ENCODE results near the gene RIC1. TPM values are rescaled to one million over a fixed set of nuclear protein-coding genes. Genes with fewer than 3 reads are reported as not detected.
"Not testable (repeated sequence)": the region's sequence is repeated elsewhere in the genome, so short reads cannot be mapped to it uniquely, and the experiment has no call there.

RIC1 gene
- total RNA-seq, 2 donors from 2014 or later, result 12.8 to 17.9 TPM

- H3K36me3 ChIP-seq, result no peaks in the 10 kb centered on the region
- no peak overlapping the region for H3K9ac ChIP-seq (ENCODE audit: low read depth in 2 of 2, low read length in 2 of 2)
- intact Hi-C loops (cut with DNase I), result no loop called here
- H3K27me3 ChIP-seq, result no peaks in the 10 kb centered on the region
- DNase-seq, result no peak
- no peaks in the 10 kb centered on the region for H3K9me3 ChIP-seq
- no peak overlapping the region for H3K27ac ChIP-seq
- no peaks in the 10 kb centered on the region for H3K4me1 ChIP-seq
- no peak overlapping the region for H3K4me3 ChIP-seq
- TF ChIP-seq CTCF (IDR thresholded peaks at IDR 0.05), result no peak
These were observed 162.0 kb downstream of the RIC1 start for GRCh38 chr9:5790923-5791322.

- H3K4me1 ChIP-seq, result no peaks in the 10 kb centered on the region
- H3K4me3 ChIP-seq, result no peak overlapping the region
- no peak overlapping the region for H3K9ac ChIP-seq (ENCODE audit: low read depth in 2 of 2, low read length in 2 of 2)
- TF ChIP-seq CTCF (IDR thresholded peaks at IDR 0.05), result no peak
- H3K36me3 ChIP-seq, result no peaks in the 10 kb centered on the region
- H3K27ac ChIP-seq, result no peak overlapping the region
- DNase-seq, result no peak
- H3K27me3 ChIP-seq, result no peaks in the 10 kb centered on the region
- no peaks in the 10 kb centered on the region for H3K9me3 ChIP-seq
- intact Hi-C loops (cut with DNase I), result no loop called here
These were observed 163.0 kb downstream of the RIC1 start for GRCh38 chr9:5791870-5792269.

- no peaks in the 10 kb centered on the region for H3K9me3 ChIP-seq
- H3K9ac ChIP-seq (ENCODE audit: low read depth in 2 of 2, low read length in 2 of 2), result no peak overlapping the region
- no peak overlapping the region for H3K27ac ChIP-seq
- no peaks in the 10 kb centered on the region for H3K27me3 ChIP-seq
- DNase-seq, result no peak
- intact Hi-C loops (cut with DNase I), result no loop called here
- H3K4me1 ChIP-seq, result no peaks in the 10 kb centered on the region
- TF ChIP-seq CTCF (IDR thresholded peaks at IDR 0.05), result no peak
- H3K36me3 ChIP-seq, result no peaks in the 10 kb centered on the region
- H3K4me3 ChIP-seq, result no peak overlapping the region
These were observed 164.9 kb downstream of the RIC1 start for GRCh38 chr9:5793812-5794211.

- no peak for DNase-seq
- Histone ChIP-seq H3K27me3 (no peaks in the 10 kb centered on the region), H3K36me3 (no peaks in the 10 kb centered on the region), H3K4me3 (no peak overlapping the region), H3K27ac (no peak overlapping the region), H3K9me3 (no peaks in the 10 kb centered on the region), H3K4me1 (peaks cover 5% of the 10 kb centered on the region), H3K9ac (ENCODE audit: low read depth in 2 of 2, low read length in 2 of 2) (no peak overlapping the region)
- intact Hi-C loops (cut with DNase I), result no loop called here
- no peak for TF ChIP-seq CTCF (IDR thresholded peaks at IDR 0.05)
These were observed 167.4 kb downstream of the RIC1 start for GRCh38 chr9:5796298-5796697.

GRCh38 chr9:5798581-5798980, 169.7 kb downstream of the RIC1 start:
- Histone ChIP-seq H3K27ac (no peak overlapping the region), H3K27me3 (no peaks in the 10 kb centered on the region), H3K9ac (ENCODE audit: low read depth in 2 of 2, low read length in 2 of 2) (no peak overlapping the region), H3K4me1 (peaks cover 9% of the 10 kb centered on the region), H3K9me3 (no peaks in the 10 kb centered on the region), H3K4me3 (no peak overlapping the region), H3K36me3 (no peaks in the 10 kb centered on the region)
- intact Hi-C loops (cut with DNase I), result no loop called here
- no peak for DNase-seq
- TF ChIP-seq CTCF (IDR thresholded peaks at IDR 0.05), result no peak

- Histone ChIP-seq H3K27me3 (no peaks in the 10 kb centered on the region), H3K36me3 (no peaks in the 10 kb centered on the region), H3K27ac (no peak overlapping the region), H3K4me3 (no peak overlapping the region), H3K9ac (ENCODE audit: low read depth in 2 of 2, low read length in 2 of 2) (no peak overlapping the region), H3K9me3 (no peaks in the 10 kb centered on the region), H3K4me1 (peaks cover 9% of the 10 kb centered on the region)
- peak; percentile 52 for TF ChIP-seq CTCF (IDR thresholded peaks at IDR 0.05)
- DNase-seq, result no peak
- intact Hi-C loops (cut with DNase I), result no loop called here
These were observed 170.4 kb downstream of the RIC1 start for GRCh38 chr9:5799314-5799713.

- H3K9ac ChIP-seq (ENCODE audit: low read depth in 2 of 2, low read length in 2 of 2); intact Hi-C loops (cut with DNase I); H3K4me3 ChIP-seq; H3K27ac ChIP-seq; H3K27me3 ChIP-seq; H3K4me1 ChIP-seq; H3K36me3 ChIP-seq; H3K9me3 ChIP-seq; DNase-seq: not testable (repeated sequence)
These were observed 171.5 kb downstream of the RIC1 start for GRCh38 chr9:5800378-5800777.

All from colonic mucosa (tissue), 4 donors.